Measurements from ENCODE around the gene TMEM181.

The TMEM181 gene

GRCh38 chr6:158570681-158570962 lies 10.7 kb downstream of the TMEM181 start:
- TF ChIP-seq, protein P1, sequence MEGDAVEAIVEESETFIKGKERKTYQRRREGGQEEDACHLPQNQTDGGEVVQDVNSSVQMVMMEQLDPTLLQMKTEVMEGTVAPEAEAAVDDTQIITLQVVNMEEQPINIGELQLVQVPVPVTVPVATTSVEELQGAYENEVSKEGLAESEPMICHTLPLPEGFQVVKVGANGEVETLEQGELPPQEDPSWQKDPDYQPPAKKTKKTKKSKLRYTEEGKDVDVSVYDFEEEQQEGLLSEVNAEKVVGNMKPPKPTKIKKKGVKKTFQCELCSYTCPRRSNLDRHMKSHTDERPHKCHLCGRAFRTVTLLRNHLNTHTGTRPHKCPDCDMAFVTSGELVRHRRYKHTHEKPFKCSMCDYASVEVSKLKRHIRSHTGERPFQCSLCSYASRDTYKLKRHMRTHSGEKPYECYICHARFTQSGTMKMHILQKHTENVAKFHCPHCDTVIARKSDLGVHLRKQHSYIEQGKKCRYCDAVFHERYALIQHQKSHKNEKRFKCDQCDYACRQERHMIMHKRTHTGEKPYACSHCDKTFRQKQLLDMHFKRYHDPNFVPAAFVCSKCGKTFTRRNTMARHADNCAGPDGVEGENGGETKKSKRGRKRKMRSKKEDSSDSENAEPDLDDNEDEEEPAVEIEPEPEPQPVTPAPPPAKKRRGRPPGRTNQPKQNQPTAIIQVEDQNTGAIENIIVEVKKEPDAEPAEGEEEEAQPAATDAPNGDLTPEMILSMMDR (IDR thresholded peaks at IDR 0.05; ENCODE audit: insufficient read depth, missing control alignments): no peak
- FAIRE-seq (no peak), DNase-seq (ENCODE audit: insufficient read length, low spot score) (no peak)

DNA sequence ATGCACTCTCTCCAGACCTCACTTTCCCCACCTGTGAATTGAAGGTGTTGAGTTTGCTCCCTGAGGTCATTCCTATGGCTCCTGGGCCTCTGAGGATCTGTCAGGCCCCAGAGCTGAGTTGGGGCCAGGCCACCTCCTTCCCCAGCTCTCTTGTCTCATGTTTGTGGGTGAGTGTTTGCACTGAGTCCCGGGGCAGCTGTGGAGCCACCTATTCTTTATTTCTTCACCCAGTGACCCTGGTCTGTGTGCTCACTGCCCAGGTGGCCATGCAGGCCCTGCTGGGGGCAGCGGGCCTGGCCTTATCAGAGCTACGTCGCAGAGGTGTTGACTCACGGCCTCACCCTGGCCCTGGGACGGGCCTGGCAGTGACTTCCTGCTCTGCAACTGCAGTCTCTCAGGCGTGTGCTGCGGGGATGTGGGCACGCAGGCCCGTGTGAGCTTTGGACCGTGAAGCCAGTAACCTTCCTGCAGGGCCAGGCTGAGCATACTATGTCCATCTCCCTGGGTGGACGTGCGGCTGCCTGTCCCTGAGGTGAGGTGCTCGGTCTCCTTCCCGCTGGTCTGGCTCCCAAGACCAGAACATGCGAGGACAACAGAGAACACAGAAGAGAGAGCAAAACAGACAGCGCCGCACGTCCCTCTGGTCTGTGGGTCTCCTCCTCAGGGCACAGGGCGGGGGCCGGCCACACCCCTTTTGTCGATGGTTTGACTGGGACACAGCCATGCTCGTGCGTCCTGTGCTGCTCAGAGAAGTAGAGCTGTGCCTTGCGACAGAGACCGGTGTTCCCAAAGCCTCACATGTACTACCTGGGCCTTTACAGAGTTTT lies 12.1 kb downstream of the TMEM181 start:
- DNase-seq (ENCODE audit: insufficient read length, low spot score): no peak
- TF ChIP-seq, protein P1 (IDR thresholded peaks at IDR 0.05; ENCODE audit: insufficient read depth, missing control alignments): no peak
- no peak for FAIRE-seq

DNA sequence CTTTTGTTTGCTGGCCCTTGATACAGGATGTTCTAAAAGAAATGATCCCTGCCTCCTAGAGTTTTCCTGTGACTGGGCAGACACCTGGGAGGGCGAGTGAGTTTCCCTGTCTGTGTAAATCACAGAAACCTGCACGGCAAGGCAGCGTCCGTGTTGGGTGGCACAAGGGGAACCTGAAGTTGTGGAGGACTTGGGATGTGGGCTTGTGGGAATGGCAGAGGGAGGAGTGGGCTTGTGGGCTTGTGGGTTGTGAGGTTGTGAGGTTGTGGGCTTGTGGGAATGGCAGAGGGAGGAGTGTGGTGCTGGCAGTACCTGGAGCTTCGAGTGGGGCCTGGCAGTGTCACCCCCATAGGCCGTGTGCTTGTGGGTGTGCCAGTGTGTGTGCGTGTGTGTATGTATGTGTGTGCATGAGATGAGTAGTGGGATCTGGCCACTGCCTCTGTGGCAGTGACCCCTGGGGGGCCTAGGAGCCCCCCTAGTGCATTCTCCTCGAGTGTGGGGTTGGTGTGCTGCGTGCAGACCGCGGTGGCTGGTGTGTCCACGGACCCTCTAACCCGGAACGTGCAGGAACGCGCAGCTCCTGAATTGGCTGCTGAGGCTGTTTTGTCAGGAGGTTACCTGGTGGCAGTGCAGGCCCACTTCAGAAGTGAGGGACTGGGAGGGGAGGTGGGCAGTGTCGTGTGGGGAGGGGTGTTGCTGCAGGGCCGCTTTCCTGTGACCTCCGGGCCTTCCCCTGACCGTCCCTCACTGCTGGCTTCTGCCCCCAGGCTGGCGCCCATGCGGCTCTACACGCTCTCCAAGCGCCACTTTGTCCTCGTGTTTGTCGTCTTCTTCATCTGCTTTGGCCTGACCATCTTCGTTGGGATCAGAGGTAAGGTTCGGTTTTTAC lies 13.0 kb downstream of the TMEM181 start:
- FAIRE-seq (no peak), DNase-seq (ENCODE audit: insufficient read length, low spot score) (no peak)
- TF ChIP-seq, protein P1 (IDR thresholded peaks at IDR 0.05; ENCODE audit: insufficient read depth, missing control alignments): no peak

GRCh38 chr6:158573542-158573931 lies 13.6 kb downstream of the TMEM181 start:
- DNase-seq (ENCODE audit: insufficient read length, low spot score) (no peak), FAIRE-seq (no peak)
- TF ChIP-seq, protein P1 (IDR thresholded peaks at IDR 0.05; ENCODE audit: insufficient read depth, missing control alignments): no peak

GRCh38 chr6:158574800-158575199 lies 14.9 kb downstream of the TMEM181 start:
- DNase-seq (ENCODE audit: insufficient read length, low spot score) (no peak), FAIRE-seq (no peak)
- TF ChIP-seq, protein P1 (IDR thresholded peaks at IDR 0.05; ENCODE audit: insufficient read depth, missing control alignments): no peak

GRCh38 chr6:158575550-158575949 lies 15.7 kb downstream of the TMEM181 start:
- TF ChIP-seq, protein P1 (IDR thresholded peaks at IDR 0.05; ENCODE audit: insufficient read depth, missing control alignments): no peak

More at GRCh38 chr6:158575550-158575949, 15.7 kb downstream of the TMEM181 start:
- DNase-seq (ENCODE audit: insufficient read length, low spot score) (no peak), FAIRE-seq (no peak)

Data from D721Med (cell line).